Measurements from ENCODE around the gene L1TD1. TPM values are rescaled to one million over a fixed set of nuclear protein-coding genes. Genes with fewer than 3 reads are reported as not detected.

The L1TD1 gene
- total and polyA plus RNA-seq, 2 of the 13 experiments (the other 11 are each of a cell fraction or from before 2014, with no cell fraction given) = not detected

- TF ChIP-seq MYPOP (CRISPR knock-in tag; IDR thresholded peaks at IDR 0.05) = no peak
- no peak; the same call in 1 of the 2 replicates for TF ChIP-seq KDM1A (CRISPR knock-in tag; IDR thresholded peaks at IDR 0.05)
- TF ChIP-seq ZNF18 (CRISPR knock-in tag; IDR thresholded peaks at IDR 0.05; ENCODE audit: insufficient replicate concordance) = no peak
- TF ChIP-seq ZNF235 (CRISPR knock-in tag; IDR thresholded peaks at IDR 0.05; ENCODE audit: borderline replicate concordance) = no peak
- TF ChIP-seq SKI (IDR thresholded peaks at IDR 0.05; ENCODE audit: partially characterized antibody) = peak; percentile 12
- TF ChIP-seq ZSCAN21 (CRISPR knock-in tag; IDR thresholded peaks at IDR 0.05; ENCODE audit: borderline replicate concordance) = no peak
- TF ChIP-seq ZNF333 (CRISPR knock-in tag; IDR thresholded peaks at IDR 0.05; ENCODE audit: borderline replicate concordance) = no peak
- TF ChIP-seq ZNF773 (CRISPR knock-in tag; IDR thresholded peaks at IDR 0.05; ENCODE audit: borderline replicate concordance) = no peak
- TF ChIP-seq NONO (IDR thresholded peaks at IDR 0.05) = no peak
- peak; percentile 71 for TF ChIP-seq NONO (CRISPR knock-in tag; conservative IDR thresholded peaks at IDR 0.05)
- TF ChIP-seq SP2 (CRISPR knock-in tag; IDR thresholded peaks at IDR 0.05) = no peak
- TF ChIP-seq HMGA1 (CRISPR knock-in tag; conservative IDR thresholded peaks at IDR 0.05) = no peak
- TF ChIP-seq SSRP1 (CRISPR knock-in tag; IDR thresholded peaks at IDR 0.05) = no peak
- no peak for TF ChIP-seq CHCHD3 (CRISPR knock-in tag; IDR thresholded peaks at IDR 0.05)
- no peak for TF ChIP-seq ZNF850 (CRISPR knock-in tag; conservative IDR thresholded peaks at IDR 0.05)
- TF ChIP-seq ZFP37 (CRISPR knock-in tag; IDR thresholded peaks at IDR 0.05; ENCODE audit: borderline replicate concordance) = no peak
- no peak for TF ChIP-seq ZNF3 (CRISPR knock-in tag; IDR thresholded peaks at IDR 0.05)
- TF ChIP-seq ATF7-NPFF (CRISPR knock-in tag; IDR thresholded peaks at IDR 0.05; ENCODE audit: low read depth) = no peak
- TF ChIP-seq ZNF382 (CRISPR knock-in tag; IDR thresholded peaks at IDR 0.05; ENCODE audit: borderline replicate concordance) = no peak
- no peak for TF ChIP-seq ZNF839 (CRISPR knock-in tag; IDR thresholded peaks at IDR 0.05; ENCODE audit: borderline replicate concordance)
- no peak for TF ChIP-seq PHB2 (IDR thresholded peaks at IDR 0.05; ENCODE audit: partially characterized antibody)
- no peak for TF ChIP-seq ZNF878 (CRISPR knock-in tag; IDR thresholded peaks at IDR 0.05)
- TF ChIP-seq MLX (CRISPR knock-in tag; IDR thresholded peaks at IDR 0.05) = peak; percentile 83
- peak; percentile 91 for TF ChIP-seq ZNF503 (CRISPR knock-in tag; IDR thresholded peaks at IDR 0.05)
- TF ChIP-seq MAX (IDR thresholded peaks at IDR 0.05) = peak; percentile 65
- no peak for TF ChIP-seq ZFP36L2 (CRISPR knock-in tag; IDR thresholded peaks at IDR 0.05)
- no peak for TF ChIP-seq ZFAT (CRISPR knock-in tag; conservative IDR thresholded peaks at IDR 0.05)
Measured at GRCh38 chr1:62237950-62238374, 43.3 kb downstream of the L1TD1 start (continued).
